ENCODE data around the gene DEGS2. TPM values are rescaled to one million over a fixed set of nuclear protein-coding genes. Genes with fewer than 3 reads are reported as not detected.

DEGS2 gene
- total and polyA plus RNA-seq, 2 donors (not counting 1 experiment from before 2014, with no cell fraction given): 0.82 to 6.4 TPM

DNA sequence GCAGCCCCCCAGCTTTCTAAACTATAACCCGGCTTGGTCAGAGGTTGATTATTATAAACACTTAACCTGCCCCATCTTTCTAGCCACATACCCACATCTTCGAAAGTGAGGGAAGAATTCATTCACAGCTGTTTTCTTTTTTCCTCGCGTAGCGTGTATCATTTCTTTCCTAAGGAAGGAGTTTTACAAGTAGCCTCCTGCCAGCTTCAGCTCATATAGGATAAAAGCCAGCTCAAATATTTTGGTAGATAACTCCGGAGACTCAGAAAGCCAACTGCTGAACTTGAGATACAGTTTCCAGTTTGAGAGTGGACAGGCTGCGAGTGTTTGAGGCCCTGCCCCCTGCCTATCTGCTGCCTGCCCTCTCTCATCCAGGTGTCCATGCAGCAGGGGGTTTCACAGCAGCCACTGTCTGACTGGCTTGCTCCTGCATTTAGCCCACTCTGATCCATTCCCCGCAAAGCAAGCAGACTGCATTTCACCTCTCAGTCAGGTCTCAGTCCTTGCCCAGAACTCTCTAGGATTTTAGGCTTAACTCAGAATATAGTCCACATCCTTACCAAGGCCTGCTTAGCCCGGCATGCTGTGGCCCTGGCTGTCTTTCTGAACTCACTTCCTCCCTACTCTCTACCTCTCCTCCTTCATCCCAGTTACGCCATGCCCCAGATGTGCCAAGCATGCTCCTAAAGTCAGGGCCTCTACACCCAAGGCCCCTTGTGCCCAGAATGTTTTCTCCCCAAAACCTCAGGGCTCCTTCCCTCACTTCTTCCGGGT, 47.3 kb downstream of the DEGS2 start:
- peaks cover 34% of the 10 kb centered on the region for H3K4me1 Mint-ChIP-seq
- no peaks in the 10 kb centered on the region for H3K27me3 Mint-ChIP-seq
- Histone ChIP-seq H3K9me3 (ENCODE audit: control extremely low read depth in 1 of 3, control insufficient read depth in 2 of 3, insufficient read depth in 1 of 3, low read length in 2 of 3) (no peaks in the 10 kb centered on the region), H4K20me1 (ENCODE audit: control insufficient read depth, insufficient read depth, low read length, poor library complexity, severe bottlenecking) (peaks cover 96% of the 10 kb centered on the region), H2AFZ (ENCODE audit: insufficient read depth, low read depth, low read length, poor library complexity, severe bottlenecking) (no peak overlapping the region), H3K27me3 (replicated peaks in 1 of 4; ENCODE audit: control extremely low read depth in 1 of 4, control insufficient read depth in 3 of 4, insufficient read depth in 4 of 4, low read length in 3 of 4) (no peaks in the 10 kb centered on the region), H3K4me3 (ENCODE audit: control extremely low read depth in 1 of 5, extremely low read depth in 1 of 5, insufficient read depth in 1 of 5, low read depth in 2 of 5, low read length in 4 of 5) (no peak overlapping the region), H3K4me2 (replicated peaks; ENCODE audit: low read depth, low read length, poor library complexity, severe bottlenecking) (no peak overlapping the region), H3K4me1 (ENCODE audit: control insufficient read depth in 2 of 2, insufficient read depth in 2 of 2, low read length in 2 of 2) (peaks cover 0 to 14% of the 10 kb centered on the region in 2 donors), H3K36me3 (replicated peaks in 1 of 2; ENCODE audit: control extremely low read depth in 1 of 2, control insufficient read depth in 1 of 2, extremely low read depth in 1 of 2, insufficient read depth in 2 of 2, low read length in 1 of 2) (peaks cover 0 to 94% of the 10 kb centered on the region in 2 experiments), H3K79me2 (ENCODE audit: control insufficient read depth, insufficient read depth, low read length) (peaks cover 81% of the 10 kb centered on the region), H3K9ac (ENCODE audit: low read length) (no peak overlapping the region), H3K27ac (ENCODE audit: low read length in 2 of 2) (no peak overlapping the region)
- ATAC-seq (ENCODE audit: low read depth) (no peak), DNase-seq (no peak)
- 96% methylated on average over 6 of the region's 11 CpGs for WGBS (ENCODE audit: insufficient coverage)
- peak overlapping the region; percentile 50 for H3K27ac Mint-ChIP-seq
- ChIA-PET CTCF (interaction anchor here (1.4 to 24.4 kb wide), 3 partner anchors 9 to 129 kb away, joined by 4 to 495 read pairs (median 6); partner anchors contain the start of gene EVL), POLR2A (no interaction called here)
- intact Hi-C loops (cut with micrococcal nuclease): no loop called here
- H3K4me3 Mint-ChIP-seq: no peak overlapping the region
- TF ChIP-seq, protein P1, sequence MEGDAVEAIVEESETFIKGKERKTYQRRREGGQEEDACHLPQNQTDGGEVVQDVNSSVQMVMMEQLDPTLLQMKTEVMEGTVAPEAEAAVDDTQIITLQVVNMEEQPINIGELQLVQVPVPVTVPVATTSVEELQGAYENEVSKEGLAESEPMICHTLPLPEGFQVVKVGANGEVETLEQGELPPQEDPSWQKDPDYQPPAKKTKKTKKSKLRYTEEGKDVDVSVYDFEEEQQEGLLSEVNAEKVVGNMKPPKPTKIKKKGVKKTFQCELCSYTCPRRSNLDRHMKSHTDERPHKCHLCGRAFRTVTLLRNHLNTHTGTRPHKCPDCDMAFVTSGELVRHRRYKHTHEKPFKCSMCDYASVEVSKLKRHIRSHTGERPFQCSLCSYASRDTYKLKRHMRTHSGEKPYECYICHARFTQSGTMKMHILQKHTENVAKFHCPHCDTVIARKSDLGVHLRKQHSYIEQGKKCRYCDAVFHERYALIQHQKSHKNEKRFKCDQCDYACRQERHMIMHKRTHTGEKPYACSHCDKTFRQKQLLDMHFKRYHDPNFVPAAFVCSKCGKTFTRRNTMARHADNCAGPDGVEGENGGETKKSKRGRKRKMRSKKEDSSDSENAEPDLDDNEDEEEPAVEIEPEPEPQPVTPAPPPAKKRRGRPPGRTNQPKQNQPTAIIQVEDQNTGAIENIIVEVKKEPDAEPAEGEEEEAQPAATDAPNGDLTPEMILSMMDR (IDR thresholded peaks at IDR 0.05): no peak
- TF ChIP-seq EZH2 (IDR thresholded peaks at IDR 0.05; ENCODE audit: borderline replicate concordance, insufficient read depth, low read depth, low read length, poor library complexity, severe bottlenecking): no peak
- no peaks in the 10 kb centered on the region for H3K9me3 Mint-ChIP-seq (ENCODE audit: insufficient read depth)

DNA sequence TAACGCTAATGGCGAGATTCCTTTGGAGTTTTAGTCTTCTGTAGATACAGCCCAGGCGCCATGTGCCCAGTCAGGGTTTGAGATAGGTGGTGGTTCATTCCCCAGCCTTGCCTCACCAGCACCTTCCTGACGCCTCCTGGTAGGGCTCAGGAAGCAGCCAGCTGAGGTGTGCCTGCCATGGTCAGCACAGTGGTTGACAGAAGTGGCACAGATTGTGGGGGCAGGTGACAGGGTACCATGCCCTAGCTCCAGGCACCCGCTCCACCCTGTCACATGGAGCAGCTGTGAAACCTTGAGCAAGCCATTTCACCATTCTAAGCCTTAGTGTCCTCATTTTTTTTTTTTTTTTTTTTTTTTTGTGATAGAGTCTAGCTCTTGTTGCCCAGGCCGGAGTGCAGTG, 48.6 kb downstream of the DEGS2 start:
- Histone ChIP-seq H3K79me2 (ENCODE audit: control insufficient read depth, insufficient read depth, low read length) (peaks cover 94% of the 10 kb centered on the region), H2AFZ (ENCODE audit: insufficient read depth, low read depth, low read length, poor library complexity, severe bottlenecking) (no peak overlapping the region), H3K9ac (ENCODE audit: low read length) (no peak overlapping the region), H3K27me3 (replicated peaks in 1 of 4; ENCODE audit: control extremely low read depth in 1 of 4, control insufficient read depth in 3 of 4, insufficient read depth in 4 of 4, low read length in 3 of 4) (no peaks in the 10 kb centered on the region), H3K36me3 (replicated peaks in 1 of 2; ENCODE audit: control extremely low read depth in 1 of 2, control insufficient read depth in 1 of 2, extremely low read depth in 1 of 2, insufficient read depth in 2 of 2, low read length in 1 of 2) (peaks cover 0 to 94% of the 10 kb centered on the region in 2 experiments), H3K4me2 (replicated peaks; ENCODE audit: low read depth, low read length, poor library complexity, severe bottlenecking) (no peak overlapping the region), H3K4me3 (ENCODE audit: control extremely low read depth in 1 of 5, extremely low read depth in 1 of 5, insufficient read depth in 1 of 5, low read depth in 2 of 5, low read length in 4 of 5) (no peak overlapping the region), H3K27ac (ENCODE audit: low read length in 2 of 2) (no peak overlapping the region), H3K4me1 (ENCODE audit: control insufficient read depth in 2 of 2, insufficient read depth in 2 of 2, low read length in 2 of 2) (peaks cover 0 to 20% of the 10 kb centered on the region in 2 donors), H4K20me1 (ENCODE audit: control insufficient read depth, insufficient read depth, low read length, poor library complexity, severe bottlenecking) (peaks cover 96% of the 10 kb centered on the region), H3K9me3 (ENCODE audit: control extremely low read depth in 1 of 3, control insufficient read depth in 2 of 3, insufficient read depth in 1 of 3, low read length in 2 of 3) (no peaks in the 10 kb centered on the region)
- ChIA-PET POLR2A (no interaction called here), CTCF (interaction anchor here (1.6 to 24.4 kb wide), 3 partner anchors 19 to 127 kb away, joined by 4 to 495 read pairs (median 27); partner anchors contain the start of gene EVL)
- Mint-ChIP-seq H3K4me1 (peaks cover 36% of the 10 kb centered on the region), H3K27ac (no peak overlapping the region), H3K27me3 (no peaks in the 10 kb centered on the region), H3K4me3 (no peak overlapping the region), H3K9me3 (ENCODE audit: insufficient read depth) (no peaks in the 10 kb centered on the region)
- no CpG with 5 or more reads among the region's 6 CpGs for WGBS (ENCODE audit: insufficient coverage)
- no peak for TF ChIP-seq EZH2 (IDR thresholded peaks at IDR 0.05; ENCODE audit: borderline replicate concordance, insufficient read depth, low read depth, low read length, poor library complexity, severe bottlenecking)
- TF ChIP-seq, protein P1 (IDR thresholded peaks at IDR 0.05): no peak
- intact Hi-C loops (cut with micrococcal nuclease): no loop called here
- DNase-seq: no peak
- ATAC-seq (ENCODE audit: low read depth): no peak

All from B cell (primary cell).